Stimulated activated CD4-positive, alpha-beta T cell treated with anti-CD3 and anti-CD28 coated beads, Interleukin-12 subunit alpha, Interleukin-12 subunit beta, amount 100 ng/mL, for 24 hours (primary cell): ENCODE results near the gene TOMM40L.

Source experiments
- DNase-seq, 2 experiments: peaks; one replicate each; pipeline ENCODE4 v3.0.0-alpha.2; 2020; ENCODE audit warnings: low read depth in 2 of 2

TOMM40L gene

DNA sequence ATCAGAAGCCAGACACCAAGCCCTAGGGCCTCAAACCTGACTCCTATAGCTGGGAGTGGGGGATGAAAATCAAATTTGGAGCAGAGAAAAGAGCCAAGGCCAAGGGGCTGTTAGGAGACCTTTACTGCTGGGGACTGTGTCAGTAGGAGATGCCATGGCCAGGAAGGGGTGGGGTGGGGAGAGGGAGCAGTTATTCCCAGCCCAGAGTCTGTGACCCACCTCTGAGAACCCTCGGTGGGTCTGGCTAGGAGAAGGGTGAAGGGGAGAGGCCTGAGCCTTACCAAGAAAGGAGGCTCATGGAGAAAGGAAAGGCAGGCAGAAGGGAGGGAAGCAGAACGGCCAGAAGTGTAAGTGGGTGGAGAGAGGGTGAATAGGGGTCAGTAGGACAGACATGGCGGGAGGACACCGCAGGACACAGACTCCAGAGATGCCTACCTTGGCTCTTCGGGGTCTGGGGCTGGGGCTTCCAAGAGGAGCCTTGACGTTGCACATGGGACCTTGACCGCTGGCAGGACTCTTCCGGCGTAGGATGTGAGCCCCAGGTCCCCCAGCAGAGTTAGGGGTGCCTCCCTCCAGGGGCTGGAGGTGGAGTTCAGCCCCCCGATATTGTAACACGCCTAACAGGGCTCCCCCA is 28.2 kb upstream of the TOMM40L start:
- DNase-seq = no peak

DNA sequence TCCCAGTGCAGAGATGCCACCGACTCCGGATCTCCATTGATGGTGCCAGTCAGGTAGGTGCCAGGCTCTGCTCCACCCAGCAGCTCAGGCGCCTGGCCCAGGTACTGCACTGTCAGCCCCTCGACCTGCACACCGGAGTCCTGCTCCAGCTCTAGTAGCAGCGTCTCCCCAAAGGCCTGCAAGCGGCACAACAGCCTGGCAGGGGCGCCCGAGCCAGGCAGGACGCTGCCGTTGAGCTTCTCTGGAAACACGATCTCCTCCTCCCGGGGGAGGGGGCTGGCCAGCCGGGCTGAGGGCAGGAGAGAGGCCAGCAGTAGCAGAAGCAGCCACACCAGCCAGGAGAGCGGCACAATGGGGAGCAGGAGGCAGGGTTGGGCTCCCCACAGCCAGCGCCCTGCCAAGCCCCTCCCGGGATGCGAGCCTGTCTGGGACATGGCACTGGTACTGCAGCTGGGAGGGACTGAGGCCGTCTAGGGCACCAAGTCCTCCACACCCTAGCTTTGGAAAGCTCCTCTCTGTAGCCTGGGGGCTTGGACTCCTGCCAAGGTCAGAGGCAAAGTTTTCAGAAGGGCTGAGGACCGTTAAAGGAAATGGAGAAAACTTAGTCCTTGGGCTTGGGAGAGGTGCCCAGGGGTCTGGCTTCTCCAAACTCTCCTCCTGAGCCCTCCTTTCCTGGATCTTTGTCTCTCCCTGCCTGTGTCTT is 27.5 kb upstream of the TOMM40L start:
- DNase-seq = no peak

- DNase-seq = no peak
Measured at GRCh38 chr1:161198897-161199431, 26.9 kb upstream of the TOMM40L start, which contains the start of gene ADAMTS4. ADAMTS4 (minus strand) TSS chr1:161199054; CDS start chr1:161198627, 427 bp downstream.

- no peak for DNase-seq
Measured at GRCh38 chr1:161199506-161200139, 26.2 kb upstream of the TOMM40L start.

DNA sequence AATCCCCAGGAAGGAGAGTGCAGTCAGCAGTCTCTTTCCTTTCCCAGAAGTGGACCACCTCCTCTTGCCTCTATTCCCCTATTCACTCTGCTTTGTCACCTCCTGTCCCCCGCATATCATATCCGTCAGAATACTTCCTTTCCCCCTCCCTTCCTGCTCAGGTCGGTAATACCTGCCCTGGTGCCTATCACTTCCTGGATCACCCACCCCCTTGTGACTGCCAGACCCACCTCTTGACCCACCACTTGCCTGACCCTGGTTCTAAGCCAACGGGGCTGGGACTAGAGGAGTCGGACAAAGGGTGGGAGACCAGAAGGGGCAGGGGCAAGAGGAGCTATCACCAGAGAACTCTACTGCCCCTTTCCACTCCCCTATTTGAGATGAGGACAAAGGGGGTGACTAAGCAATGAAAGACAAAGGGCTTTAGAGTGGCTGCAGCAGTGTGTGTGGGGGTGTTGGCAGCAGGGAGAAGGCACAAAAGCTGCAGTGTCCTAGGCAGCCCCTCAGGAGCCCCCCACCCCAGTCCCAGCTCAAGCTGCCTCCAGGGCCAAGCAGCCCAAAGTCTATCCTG is 25.4 kb upstream of the TOMM40L start:
- no peak for DNase-seq

DNA sequence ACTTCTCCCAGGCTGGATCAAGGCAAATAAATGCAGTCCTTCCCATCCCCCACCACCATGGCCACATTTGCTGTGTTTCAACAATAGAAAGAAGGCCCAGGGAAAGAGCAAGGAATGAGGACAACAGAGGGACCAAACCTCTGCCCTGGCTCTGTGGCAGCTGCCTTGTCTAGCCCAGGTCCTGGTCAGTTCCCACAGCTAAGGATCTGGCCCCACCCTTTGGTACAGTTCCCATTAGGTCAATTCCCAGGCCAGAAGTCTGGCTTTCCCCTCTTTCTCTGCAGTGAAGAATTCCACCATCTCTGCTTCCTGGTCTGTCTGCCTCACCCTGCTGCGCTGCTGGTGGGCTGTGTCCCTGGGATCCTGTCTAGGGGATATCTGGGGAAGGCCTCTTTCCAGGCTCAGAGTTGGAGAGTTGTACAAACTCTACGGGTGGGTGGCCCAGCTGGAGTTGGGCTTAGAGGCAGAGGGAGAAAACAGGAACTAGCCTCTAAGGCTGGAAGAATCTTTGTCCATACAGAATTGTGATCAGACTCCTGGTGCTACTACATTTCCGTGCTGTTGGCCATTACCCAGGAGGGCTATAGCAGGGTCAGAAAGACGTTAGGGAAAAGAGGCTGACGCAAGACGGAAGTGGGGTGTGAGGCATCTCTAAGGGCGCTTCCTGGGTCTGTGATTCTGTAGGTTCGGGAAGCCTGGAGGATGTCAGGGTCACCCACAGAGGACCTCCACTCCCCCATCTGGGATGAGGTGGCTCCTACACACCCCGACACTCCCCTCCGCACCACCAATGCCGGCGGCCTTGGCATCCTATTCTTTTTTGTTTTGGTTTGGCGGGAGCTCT is 24.6 kb upstream of the TOMM40L start:
- DNase-seq = no peak

- peak; percentile 92 to 93 for DNase-seq
Measured at GRCh38 chr1:161201836-161202712, 23.8 kb upstream of the TOMM40L start, which contains the start of gene NDUFS2. NDUFS2 (plus strand) TSS chr1:161202367; CDS start chr1:161202386, 19 bp downstream.

- DNase-seq = no peak
Measured at GRCh38 chr1:161206411-161207140, 19.3 kb upstream of the TOMM40L start.

- no peak for DNase-seq
Measured at GRCh38 chr1:161207173-161207572, 18.7 kb upstream of the TOMM40L start.

GRCh38 chr1:161209790-161210409 is 16.0 kb upstream of the TOMM40L start:
- DNase-seq = peak; percentile 41 to 65

DNA sequence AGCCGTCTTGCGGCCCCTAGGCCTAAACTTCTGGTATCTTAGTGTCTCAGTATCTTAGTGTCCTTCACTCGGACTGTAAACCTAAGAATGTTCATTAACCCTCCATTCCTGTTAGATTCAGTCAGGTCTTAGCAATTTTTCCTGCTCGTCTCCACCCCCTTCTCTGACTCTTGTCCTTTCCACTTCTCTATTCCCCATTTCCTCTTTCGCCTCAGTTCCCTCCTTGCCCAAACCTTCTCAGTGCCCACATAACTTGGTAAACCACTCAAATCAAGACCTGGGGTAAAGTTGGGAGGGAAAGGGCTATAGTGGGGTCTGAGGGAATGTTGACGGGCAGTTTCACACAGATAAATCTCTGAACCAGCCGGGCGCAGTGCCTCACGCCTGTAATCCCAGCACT is 11.5 kb upstream of the TOMM40L start:
- no peak for DNase-seq

DNA sequence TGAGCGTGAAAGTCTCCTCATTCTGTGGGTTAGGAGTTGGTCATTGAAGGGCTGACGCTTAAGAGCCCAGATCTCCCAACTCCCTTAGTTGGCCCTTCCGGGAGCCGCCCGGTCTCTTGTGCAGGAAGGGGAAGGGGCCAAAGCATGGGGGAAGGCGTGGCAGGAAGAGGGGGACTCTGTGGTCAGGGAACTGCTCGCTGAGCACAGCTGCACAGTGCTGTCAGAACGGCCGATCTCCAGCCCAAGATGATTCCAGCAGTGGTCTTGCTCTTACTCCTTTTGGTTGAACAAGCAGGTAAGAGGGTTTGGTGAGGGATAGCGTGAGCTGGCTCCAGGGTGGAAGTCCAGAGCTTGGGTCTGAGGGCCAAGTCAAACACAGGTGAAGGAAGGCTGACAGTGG is 10.8 kb upstream of the TOMM40L start, which contains the start of gene FCER1G:
Gene FCER1G (plus strand): TSS at position 220 of the 400 bp plus-strand sequence. CDS start 27 bp downstream, at position 247.
- no peak for DNase-seq

DNA sequence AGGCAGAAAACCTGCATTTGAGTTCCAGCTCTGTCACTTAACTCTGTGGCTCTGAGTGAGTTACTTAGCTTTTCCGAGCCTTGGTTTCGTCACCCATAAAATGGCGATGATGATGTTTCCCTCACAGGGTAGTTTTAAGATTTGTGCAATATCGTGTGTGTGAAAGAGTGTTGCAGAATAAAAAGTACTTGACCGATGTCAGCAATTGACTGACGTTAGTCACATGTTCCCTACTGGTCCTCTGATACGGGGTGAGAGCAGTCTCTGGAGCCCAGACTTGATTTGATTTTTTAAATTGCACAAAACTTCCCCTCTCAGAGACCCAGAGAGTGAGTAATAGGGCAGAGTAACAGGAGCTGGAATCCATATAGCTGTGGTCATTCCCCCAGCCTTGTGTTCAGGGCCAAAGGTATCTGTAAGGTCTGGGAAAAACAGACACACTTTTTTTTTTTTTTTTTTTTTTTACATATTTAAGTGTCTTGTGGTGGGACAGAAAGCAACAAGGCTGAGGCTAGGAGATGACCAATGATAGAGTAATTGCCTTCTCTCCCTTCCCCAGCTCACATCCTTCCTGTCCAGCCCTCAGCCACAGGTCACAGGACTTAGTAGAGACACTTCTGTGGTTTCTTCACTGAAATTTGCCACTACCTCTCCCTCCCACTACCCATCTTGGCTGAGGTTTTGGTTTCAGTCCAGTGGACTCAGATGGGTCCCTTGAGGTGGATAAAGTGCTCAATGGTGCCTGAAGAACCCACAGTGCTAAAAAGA is 8.7 kb upstream of the TOMM40L start:
- no peak for DNase-seq

- DNase-seq = no peak
Measured at GRCh38 chr1:161217831-161218230, 8.0 kb upstream of the TOMM40L start.

- no peak for DNase-seq
Measured at GRCh38 chr1:161218301-161219077, 7.4 kb upstream of the TOMM40L start.

GRCh38 chr1:161219078-161219892 is 6.6 kb upstream of the TOMM40L start:
- no peak for DNase-seq

GRCh38 chr1:161220002-161220401 is 5.9 kb upstream of the TOMM40L start:
- no peak for DNase-seq
